GM23338 (cell line): ENCODE results near the gene CCDC91. TPM values are rescaled to one million over a fixed set of nuclear protein-coding genes. Genes with fewer than 3 reads are reported as not detected.

Source experiments
- ATAC-seq: fragments of 200-7000 bp; cut with Tn5 transposase; 3 replicates; pipeline ENCODE4 v1.9.1; 2020
- DNase-seq: peaks from one replicate; pipeline ENCODE4 v3.0.0-alpha.2; 2015; ENCODE audit warnings: low spot score
- H2AFZ ChIP-seq: fragments of 200-600 bp; sonication (generic); 2 replicates; pipeline ENCODE4 v1.8.0; 2016; ENCODE audit warnings: antibody characterized with exemption, mild to moderate bottlenecking, moderate library complexity
- H3F3A ChIP-seq: fragments of 200-600 bp; sonication (generic); replicated peaks from 2 replicates; pipeline ENCODE4 v1.8.0; 2017; ENCODE audit warnings: antibody characterized with exemption, mixed run types, low read depth
- H3K27ac ChIP-seq: fragments of 200-600 bp; sonication (generic); 2 replicates; pipeline ENCODE4 v1.6.1; 2016; ENCODE audit warnings: low read depth
- H3K27me3 ChIP-seq: fragments of 200-600 bp; sonication (generic); 2 replicates; pipeline ENCODE4 v1.8.0; 2016; ENCODE audit warnings: mild to moderate bottlenecking, mixed run types, moderate library complexity; ENCODE audit not compliant: insufficient read depth
- H3K36me3 ChIP-seq: fragments of 200-600 bp; sonication (generic); 2 replicates; pipeline ENCODE4 v1.8.0; 2016; ENCODE audit warnings: mild to moderate bottlenecking; ENCODE audit not compliant: insufficient read depth
- H3K4me1 ChIP-seq: fragments of 200-600 bp; sonication (generic); 2 replicates; pipeline ENCODE4 v1.8.0; 2016; ENCODE audit warnings: mild to moderate bottlenecking, moderate library complexity; ENCODE audit not compliant: insufficient read depth
- H3K4me2 ChIP-seq: fragments of 200-600 bp; sonication (generic); 2 replicates; pipeline ENCODE4 v1.7.1; 2017; ENCODE audit warnings: mixed run types
- H3K4me3 ChIP-seq: fragments of 200-600 bp; sonication (generic); 2 replicates; pipeline ENCODE4 v1.6.1; 2016; ENCODE audit warnings: mixed run types
- H3K79me2 ChIP-seq: fragments of 200-600 bp; sonication (generic); replicated peaks from 2 replicates; pipeline ENCODE4 v1.8.0; 2017; ENCODE audit warnings: mild to moderate bottlenecking; ENCODE audit not compliant: insufficient read depth
- H3K9me2 ChIP-seq: fragments of 200-600 bp; sonication (generic); 2 replicates; pipeline ENCODE4 v1.8.0; 2017; ENCODE audit not compliant: insufficient read depth
- H4K20me1 ChIP-seq: fragments of 200-600 bp; sonication (generic); replicated peaks from 2 replicates; pipeline ENCODE4 v1.8.0; 2017; ENCODE audit warnings: mild to moderate bottlenecking; ENCODE audit not compliant: insufficient read depth
- H3K27ac Mint-ChIP-seq: 2 replicates; pipeline ENCODE4 v1.8.0; 2020; ENCODE audit warnings: inconsistent platforms, mild to moderate bottlenecking, moderate library complexity, mixed read lengths
- H3K27me3 Mint-ChIP-seq: 3 replicates; pipeline ENCODE4 v1.8.0; 2022; ENCODE audit warnings: low read depth, mild to moderate bottlenecking, moderate library complexity, mixed read lengths, inconsistent platforms; ENCODE audit not compliant: insufficient read depth, poor library complexity
- H3K36me3 Mint-ChIP-seq: 3 replicates; pipeline ENCODE4 v1.8.0; 2021; ENCODE audit warnings: low read depth, mild to moderate bottlenecking, inconsistent platforms, moderate library complexity, mixed read lengths
- H3K4me1 Mint-ChIP-seq: 3 replicates; pipeline ENCODE4 v1.8.0; 2020; ENCODE audit warnings: mild to moderate bottlenecking, inconsistent platforms, mixed read lengths
- H3K4me3 Mint-ChIP-seq: 3 replicates; pipeline ENCODE4 v1.8.0; 2021; ENCODE audit warnings: moderate library complexity, mild to moderate bottlenecking, inconsistent platforms, mixed read lengths
- H3K9me3 Mint-ChIP-seq: 3 replicates; pipeline ENCODE4 v1.8.0; 2020; ENCODE audit warnings: moderate library complexity, mild to moderate bottlenecking, inconsistent platforms, mixed read lengths
- CREB1 ChIP-seq: fragments of 250-450 bp; sonication (Bioruptor Pico); IDR thresholded peaks from 2 replicates; pipeline ENCODE4 v1.5.0; 2020; ENCODE audit warnings: low read depth, mild to moderate bottlenecking, moderate library complexity
- EZH2 ChIP-seq: fragments of 200-600 bp; sonication (generic); IDR thresholded peaks from one replicate; pipeline ENCODE4 v1.8.0; 2017; ENCODE audit warnings: antibody characterized with exemption, mild to moderate bottlenecking, low read depth; ENCODE audit not compliant: unreplicated experiment
- EZH2phosphoT487 ChIP-seq: fragments of 200-600 bp; sonication (generic); IDR thresholded peaks from one replicate; pipeline ENCODE4 v1.8.1; 2018; ENCODE audit warnings: antibody characterized with exemption; ENCODE audit not compliant: unreplicated experiment
- JUNB ChIP-seq: IDR thresholded peaks from one replicate; pipeline ENCODE4 v1.6.1; 2016; ENCODE audit warnings: antibody characterized with exemption; ENCODE audit not compliant: unreplicated experiment
- NANOG ChIP-seq: IDR thresholded peaks from 2 replicates; pipeline ENCODE4 v1.6.1; 2016; ENCODE audit warnings: antibody characterized with exemption, borderline replicate concordance
- POLR2AphosphoS5 ChIP-seq: IDR thresholded peaks from 2 replicates; pipeline ENCODE4 v1.6.1; 2016; ENCODE audit warnings: antibody characterized with exemption, low read depth
- STAT1 ChIP-seq: IDR thresholded peaks from one replicate; pipeline ENCODE4 v1.6.1; 2016; ENCODE audit warnings: antibody characterized with exemption; ENCODE audit not compliant: unreplicated experiment
- ZNF331 ChIP-seq: fragments of 250-450 bp; sonication (Bioruptor Pico); IDR thresholded peaks from 2 replicates; pipeline ENCODE4 v1.5.0; 2020; ENCODE audit warnings: low read depth, mild to moderate bottlenecking, moderate library complexity
- polyA plus RNA-seq: library from polyadenylated mRNA; unstranded; fragments of >200 nt; fragmentation: Nextera tagmentation; extraction: Ambion mirVana; gene quantifications from 2 replicates; pipeline ENCODE4 v1.2.1, GENCODE V29; 2016
- total RNA-seq: library from RNA; depleted of rRNA; stranded (reverse); fragments of >200 nt; shearing (Covaris generic); gene quantifications from 2 replicates; pipeline ENCODE4 v1.2.3, GENCODE V29; 2014
- TF ChIP-seq, protein P1 (sequence below): IDR thresholded peaks from one replicate; pipeline ENCODE4 v1.6.1; 2018; ENCODE audit warnings: antibody characterized with exemption; ENCODE audit not compliant: unreplicated experiment
- TF ChIP-seq, protein P2 (sequence below): IDR thresholded peaks from 2 replicates; pipeline ENCODE4 v1.6.1; 2016; ENCODE audit warnings: antibody characterized with exemption
- TF ChIP-seq, protein P3 (sequence below), 2 experiments: fragments of 200-600 bp in 1 of 2; sonication (generic) in 1 of 2; conservative IDR thresholded peaks; 2 replicates each; pipeline versions ENCODE4 v1.5.1 to v1.6.1; 2016 to 2017; ENCODE audit warnings: antibody characterized with exemption in 2 of 2, low read depth in 2 of 2, mild to moderate bottlenecking in 2 of 2, moderate library complexity in 1 of 2

Gene CCDC91
- total and polyA plus RNA-seq, 2 experiments from 2014 or later: 24.7 to 48.7 TPM

DNA sequence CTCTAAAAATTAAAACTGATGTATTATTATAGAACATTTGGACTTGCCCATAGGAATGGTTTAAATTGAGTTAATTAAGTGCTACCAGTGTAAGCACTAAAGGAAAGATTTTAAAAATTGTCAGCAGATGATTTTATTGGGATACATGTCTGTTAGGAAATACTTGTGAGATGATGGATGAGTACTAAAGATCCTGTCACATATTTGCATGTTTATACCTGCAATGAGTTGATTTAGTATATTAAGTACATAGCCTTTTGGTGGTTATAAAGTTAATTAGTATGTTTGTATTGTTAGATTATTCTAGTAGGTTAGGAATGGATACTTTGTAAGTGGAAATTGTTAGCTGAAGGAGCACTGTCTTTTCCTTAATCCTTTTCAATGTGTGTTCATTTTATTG lies 67.2 kb downstream of the CCDC91 start (continued):
- TF ChIP-seq, protein P1, sequence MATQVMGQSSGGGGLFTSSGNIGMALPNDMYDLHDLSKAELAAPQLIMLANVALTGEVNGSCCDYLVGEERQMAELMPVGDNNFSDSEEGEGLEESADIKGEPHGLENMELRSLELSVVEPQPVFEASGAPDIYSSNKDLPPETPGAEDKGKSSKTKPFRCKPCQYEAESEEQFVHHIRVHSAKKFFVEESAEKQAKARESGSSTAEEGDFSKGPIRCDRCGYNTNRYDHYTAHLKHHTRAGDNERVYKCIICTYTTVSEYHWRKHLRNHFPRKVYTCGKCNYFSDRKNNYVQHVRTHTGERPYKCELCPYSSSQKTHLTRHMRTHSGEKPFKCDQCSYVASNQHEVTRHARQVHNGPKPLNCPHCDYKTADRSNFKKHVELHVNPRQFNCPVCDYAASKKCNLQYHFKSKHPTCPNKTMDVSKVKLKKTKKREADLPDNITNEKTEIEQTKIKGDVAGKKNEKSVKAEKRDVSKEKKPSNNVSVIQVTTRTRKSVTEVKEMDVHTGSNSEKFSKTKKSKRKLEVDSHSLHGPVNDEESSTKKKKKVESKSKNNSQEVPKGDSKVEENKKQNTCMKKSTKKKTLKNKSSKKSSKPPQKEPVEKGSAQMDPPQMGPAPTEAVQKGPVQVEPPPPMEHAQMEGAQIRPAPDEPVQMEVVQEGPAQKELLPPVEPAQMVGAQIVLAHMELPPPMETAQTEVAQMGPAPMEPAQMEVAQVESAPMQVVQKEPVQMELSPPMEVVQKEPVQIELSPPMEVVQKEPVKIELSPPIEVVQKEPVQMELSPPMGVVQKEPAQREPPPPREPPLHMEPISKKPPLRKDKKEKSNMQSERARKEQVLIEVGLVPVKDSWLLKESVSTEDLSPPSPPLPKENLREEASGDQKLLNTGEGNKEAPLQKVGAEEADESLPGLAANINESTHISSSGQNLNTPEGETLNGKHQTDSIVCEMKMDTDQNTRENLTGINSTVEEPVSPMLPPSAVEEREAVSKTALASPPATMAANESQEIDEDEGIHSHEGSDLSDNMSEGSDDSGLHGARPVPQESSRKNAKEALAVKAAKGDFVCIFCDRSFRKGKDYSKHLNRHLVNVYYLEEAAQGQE: no peak
- TF ChIP-seq, protein P2, sequence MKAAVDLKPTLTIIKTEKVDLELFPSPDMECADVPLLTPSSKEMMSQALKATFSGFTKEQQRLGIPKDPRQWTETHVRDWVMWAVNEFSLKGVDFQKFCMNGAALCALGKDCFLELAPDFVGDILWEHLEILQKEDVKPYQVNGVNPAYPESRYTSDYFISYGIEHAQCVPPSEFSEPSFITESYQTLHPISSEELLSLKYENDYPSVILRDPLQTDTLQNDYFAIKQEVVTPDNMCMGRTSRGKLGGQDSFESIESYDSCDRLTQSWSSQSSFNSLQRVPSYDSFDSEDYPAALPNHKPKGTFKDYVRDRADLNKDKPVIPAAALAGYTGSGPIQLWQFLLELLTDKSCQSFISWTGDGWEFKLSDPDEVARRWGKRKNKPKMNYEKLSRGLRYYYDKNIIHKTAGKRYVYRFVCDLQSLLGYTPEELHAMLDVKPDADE: no peak
- TF ChIP-seq ZNF331 (no peak), CREB1 (CRISPR knock-in tag) (no peak), EZH2 (no peak), EZH2phosphoT487 (no peak), NANOG (no peak)

DNA sequence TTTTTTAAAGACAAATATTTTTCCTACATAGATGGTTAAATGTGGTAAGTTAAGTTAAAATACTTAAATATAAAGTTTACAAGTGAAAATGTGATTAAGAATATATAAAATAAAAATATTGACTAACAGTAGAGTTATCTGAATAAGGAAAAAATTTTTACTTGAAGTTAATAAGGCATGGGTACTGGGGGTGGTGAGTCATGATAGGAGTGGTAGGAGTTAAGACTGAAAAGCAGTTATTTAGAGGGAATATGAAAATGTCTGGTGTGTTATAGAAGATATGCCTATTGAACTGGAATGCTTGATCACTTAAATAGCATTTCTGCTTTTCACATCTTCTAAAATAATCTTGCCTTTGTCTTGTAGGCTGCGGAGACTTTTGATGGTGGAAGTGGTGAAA lies 68.7 kb downstream of the CCDC91 start:
- no peak for DNase-seq

More for the DNA sequence above, 68.7 kb downstream of the CCDC91 start:
- no peaks in the 10 kb centered on the region for H3K4me1 Mint-ChIP-seq
- Histone ChIP-seq H3K9me2 (no peaks in the 10 kb centered on the region), H3K4me2 (no peak overlapping the region), H3K79me2 (peaks cover 8% of the 10 kb centered on the region), H3F3A (no peaks in the 10 kb centered on the region), H3K27ac (no peak overlapping the region), H3K36me3 (no peaks in the 10 kb centered on the region), H3K4me1 (no peaks in the 10 kb centered on the region), H3K4me3 (no peak overlapping the region), H2AFZ (no peak overlapping the region), H3K27me3 (no peaks in the 10 kb centered on the region), H4K20me1 (no peaks in the 10 kb centered on the region)
- H3K27ac Mint-ChIP-seq: no peak overlapping the region
- H3K4me3 Mint-ChIP-seq: no peak overlapping the region
- no peak for ATAC-seq
- H3K9me3 Mint-ChIP-seq: no peaks in the 10 kb centered on the region
- H3K36me3 Mint-ChIP-seq: no peaks in the 10 kb centered on the region; the same call in 1 of the 3 replicates
- no peaks in the 10 kb centered on the region for H3K27me3 Mint-ChIP-seq
- TF ChIP-seq EZH2phosphoT487 (no peak), JUNB (no peak), EZH2 (no peak), CREB1 (CRISPR knock-in tag) (no peak), STAT1 (no peak), ZNF331 (no peak), POLR2AphosphoS5 (no peak)
- TF ChIP-seq, protein P1: no peak
- TF ChIP-seq, protein P3, sequence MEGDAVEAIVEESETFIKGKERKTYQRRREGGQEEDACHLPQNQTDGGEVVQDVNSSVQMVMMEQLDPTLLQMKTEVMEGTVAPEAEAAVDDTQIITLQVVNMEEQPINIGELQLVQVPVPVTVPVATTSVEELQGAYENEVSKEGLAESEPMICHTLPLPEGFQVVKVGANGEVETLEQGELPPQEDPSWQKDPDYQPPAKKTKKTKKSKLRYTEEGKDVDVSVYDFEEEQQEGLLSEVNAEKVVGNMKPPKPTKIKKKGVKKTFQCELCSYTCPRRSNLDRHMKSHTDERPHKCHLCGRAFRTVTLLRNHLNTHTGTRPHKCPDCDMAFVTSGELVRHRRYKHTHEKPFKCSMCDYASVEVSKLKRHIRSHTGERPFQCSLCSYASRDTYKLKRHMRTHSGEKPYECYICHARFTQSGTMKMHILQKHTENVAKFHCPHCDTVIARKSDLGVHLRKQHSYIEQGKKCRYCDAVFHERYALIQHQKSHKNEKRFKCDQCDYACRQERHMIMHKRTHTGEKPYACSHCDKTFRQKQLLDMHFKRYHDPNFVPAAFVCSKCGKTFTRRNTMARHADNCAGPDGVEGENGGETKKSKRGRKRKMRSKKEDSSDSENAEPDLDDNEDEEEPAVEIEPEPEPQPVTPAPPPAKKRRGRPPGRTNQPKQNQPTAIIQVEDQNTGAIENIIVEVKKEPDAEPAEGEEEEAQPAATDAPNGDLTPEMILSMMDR (conservative IDR thresholded peaks at IDR 0.05; ENCODE audit: low read depth in 2 of 2): no peak
